Hepatic stellate cell (primary cell): ENCODE results near the gene IL1RAPL2.
"Not testable (repeated sequence)": the region's sequence is repeated elsewhere in the genome, so short reads cannot be mapped to it uniquely, and the experiment has no call there.

Source experiments
- DNase-seq: peaks from one replicate; pipeline ENCODE4 v3.0.0; 2011; ENCODE audit warnings: low spot score

Gene IL1RAPL2

GRCh38 chrX:105173071-105173470 is 607.1 kb downstream of the IL1RAPL2 start:
- DNase-seq = no peak

- DNase-seq = no peak
These were observed 613.6 kb downstream of the IL1RAPL2 start for GRCh38 chrX:105179644-105180043.

- no peak for DNase-seq
These were observed 623.1 kb downstream of the IL1RAPL2 start for GRCh38 chrX:105189093-105189492.

GRCh38 chrX:105190252-105190853 is 624.4 kb downstream of the IL1RAPL2 start:
- DNase-seq = peak; percentile 12

- peak; percentile 18 for DNase-seq
These were observed 625.9 kb downstream of the IL1RAPL2 start for GRCh38 chrX:105191878-105192277.

GRCh38 chrX:105209406-105209805 is 643.4 kb downstream of the IL1RAPL2 start:
- DNase-seq = no peak

GRCh38 chrX:105210258-105210657 is 644.3 kb downstream of the IL1RAPL2 start:
- no peak for DNase-seq

GRCh38 chrX:105211066-105211575 is 645.1 kb downstream of the IL1RAPL2 start:
- peak; percentile 1 for DNase-seq

- DNase-seq = no peak
These were observed 653.7 kb downstream of the IL1RAPL2 start for GRCh38 chrX:105219454-105220401.

GRCh38 chrX:105220636-105221035 is 654.6 kb downstream of the IL1RAPL2 start, which contains the start of gene TEX13A:
TEX13A (minus strand) TSS chrX:105220694; CDS start chrX:105220397, 297 bp downstream.
- DNase-seq = no peak

GRCh38 chrX:105221374-105221773 is 655.4 kb downstream of the IL1RAPL2 start:
- DNase-seq = no peak

GRCh38 chrX:105226499-105226898 is 660.5 kb downstream of the IL1RAPL2 start:
- no peak for DNase-seq

GRCh38 chrX:105228602-105229001 is 662.6 kb downstream of the IL1RAPL2 start:
- no peak for DNase-seq

GRCh38 chrX:105229146-105229545 is 663.1 kb downstream of the IL1RAPL2 start:
- DNase-seq = no peak

- DNase-seq = not testable (repeated sequence)
These were observed 671.4 kb downstream of the IL1RAPL2 start for GRCh38 chrX:105237407-105237806.

- no peak for DNase-seq
These were observed 675.1 kb downstream of the IL1RAPL2 start for GRCh38 chrX:105241056-105241455.

GRCh38 chrX:105260291-105261043 is 694.5 kb downstream of the IL1RAPL2 start:
- DNase-seq = no peak

- no peak for DNase-seq
These were observed 697.2 kb downstream of the IL1RAPL2 start for GRCh38 chrX:105263171-105263570.

- DNase-seq = no peak
These were observed 697.8 kb downstream of the IL1RAPL2 start for GRCh38 chrX:105263801-105264200.

- DNase-seq = no peak
These were observed 699.1 kb downstream of the IL1RAPL2 start for GRCh38 chrX:105265093-105265492.

- no peak for DNase-seq
These were observed 700.5 kb downstream of the IL1RAPL2 start for GRCh38 chrX:105266456-105266855.

- no peak for DNase-seq
These were observed 701.2 kb downstream of the IL1RAPL2 start for GRCh38 chrX:105267167-105267566.
